LNCaP clone FGC (cell line): ENCODE data around the gene SCAF4.

ENCODE experiments used
- DNase-seq: peaks from one replicate; pipeline ENCODE4 v3.0.0-alpha.2; 2011; ENCODE audit warnings: low read depth
- H3K4me3 ChIP-seq: 2 replicates; pipeline ENCODE4 v1.5.1; 2011; ENCODE audit warnings: mild to moderate bottlenecking, low read depth, low read length, control low read depth
- TF ChIP-seq, protein P1 (sequence below): IDR thresholded peaks from 2 replicates; pipeline ENCODE4 v1.5.1; 2012; ENCODE audit warnings: mild to moderate bottlenecking; ENCODE audit not compliant: control insufficient read depth, insufficient read depth; ENCODE audit errors: extremely low read depth

SCAF4 gene

DNA sequence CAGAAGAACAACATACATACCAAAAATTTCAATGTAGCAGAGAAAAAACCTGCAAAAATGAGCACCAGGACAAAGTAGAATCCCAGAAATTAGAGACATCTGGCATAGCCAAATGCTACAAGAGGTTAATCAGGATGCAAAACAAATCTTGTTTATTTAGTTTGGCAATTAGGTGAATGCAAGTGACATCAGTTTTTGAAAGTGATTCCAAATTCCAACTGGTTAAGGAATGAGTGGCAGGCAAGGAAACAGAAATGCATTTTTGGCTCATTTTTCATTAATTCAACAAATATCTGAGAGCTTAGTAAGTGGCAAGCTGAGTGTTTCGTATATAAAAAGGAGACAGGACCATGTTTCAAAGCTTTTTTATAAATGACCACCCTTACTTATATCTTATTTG lies 21.3 kb downstream of the SCAF4 start:
- TF ChIP-seq, protein P1, sequence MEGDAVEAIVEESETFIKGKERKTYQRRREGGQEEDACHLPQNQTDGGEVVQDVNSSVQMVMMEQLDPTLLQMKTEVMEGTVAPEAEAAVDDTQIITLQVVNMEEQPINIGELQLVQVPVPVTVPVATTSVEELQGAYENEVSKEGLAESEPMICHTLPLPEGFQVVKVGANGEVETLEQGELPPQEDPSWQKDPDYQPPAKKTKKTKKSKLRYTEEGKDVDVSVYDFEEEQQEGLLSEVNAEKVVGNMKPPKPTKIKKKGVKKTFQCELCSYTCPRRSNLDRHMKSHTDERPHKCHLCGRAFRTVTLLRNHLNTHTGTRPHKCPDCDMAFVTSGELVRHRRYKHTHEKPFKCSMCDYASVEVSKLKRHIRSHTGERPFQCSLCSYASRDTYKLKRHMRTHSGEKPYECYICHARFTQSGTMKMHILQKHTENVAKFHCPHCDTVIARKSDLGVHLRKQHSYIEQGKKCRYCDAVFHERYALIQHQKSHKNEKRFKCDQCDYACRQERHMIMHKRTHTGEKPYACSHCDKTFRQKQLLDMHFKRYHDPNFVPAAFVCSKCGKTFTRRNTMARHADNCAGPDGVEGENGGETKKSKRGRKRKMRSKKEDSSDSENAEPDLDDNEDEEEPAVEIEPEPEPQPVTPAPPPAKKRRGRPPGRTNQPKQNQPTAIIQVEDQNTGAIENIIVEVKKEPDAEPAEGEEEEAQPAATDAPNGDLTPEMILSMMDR: no peak
- DNase-seq: no peak
- H3K4me3 ChIP-seq: no peak overlapping the region

DNA sequence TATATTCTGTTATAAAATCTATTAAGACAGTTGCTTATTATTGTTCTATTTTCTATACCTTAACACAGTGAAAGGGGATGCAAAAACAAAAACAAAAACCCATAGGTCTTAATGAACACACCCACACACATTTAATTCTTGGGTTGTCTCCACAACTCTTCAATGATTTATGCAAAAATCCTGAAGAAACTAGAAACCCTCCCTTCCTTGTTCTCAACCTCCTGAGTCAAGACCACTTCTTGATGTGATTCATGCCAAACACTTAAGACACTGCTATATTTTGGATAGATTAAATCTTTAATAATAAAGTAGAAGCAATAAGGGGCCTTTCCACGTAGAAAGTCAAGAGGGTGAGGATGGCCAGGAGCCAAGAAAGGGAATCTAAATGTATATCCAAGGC lies 23.4 kb downstream of the SCAF4 start:
- no peak for DNase-seq
- TF ChIP-seq, protein P1: no peak
- no peak overlapping the region for H3K4me3 ChIP-seq

DNA sequence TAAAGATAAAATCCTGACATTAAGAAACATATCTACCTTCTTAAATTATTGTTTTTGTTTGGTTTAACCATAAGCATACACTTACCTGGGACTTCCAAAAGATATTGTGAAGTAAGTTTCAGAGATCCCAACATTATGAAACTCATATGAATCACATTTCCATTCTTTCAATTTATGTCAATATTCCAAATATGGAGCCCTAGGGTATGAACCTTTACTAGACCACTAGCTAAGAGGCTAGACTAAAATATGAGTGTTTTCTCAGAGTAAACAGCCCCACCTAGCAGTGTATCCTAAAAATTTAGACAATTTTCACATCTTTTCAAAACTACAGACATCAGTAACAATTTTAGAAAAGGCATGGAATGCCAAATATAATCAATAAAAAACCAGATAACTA lies 24.4 kb downstream of the SCAF4 start:
- DNase-seq: no peak
- H3K4me3 ChIP-seq: no peak overlapping the region
- TF ChIP-seq, protein P1: no peak

DNA sequence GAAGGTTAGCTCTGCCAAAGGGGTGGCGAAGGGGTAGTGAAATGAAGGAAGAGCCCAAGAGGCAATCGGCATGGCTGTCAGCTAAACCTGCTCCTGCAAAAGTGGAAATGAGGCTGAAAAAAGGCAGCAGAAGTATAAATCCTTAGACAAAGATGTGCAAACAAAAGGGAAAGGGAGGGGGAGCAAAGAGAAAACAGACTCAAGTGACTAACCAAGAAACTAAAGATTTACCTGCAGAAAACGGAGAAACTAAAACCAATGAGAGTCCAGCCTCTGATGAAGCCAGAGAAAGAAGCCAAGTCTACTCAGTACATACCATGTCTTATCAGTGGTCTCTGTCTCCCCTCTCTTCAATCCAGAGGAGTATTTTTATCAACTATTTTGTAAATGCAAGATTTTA lies 25.4 kb downstream of the SCAF4 start:
- H3K4me3 ChIP-seq: no peak overlapping the region

DNA sequence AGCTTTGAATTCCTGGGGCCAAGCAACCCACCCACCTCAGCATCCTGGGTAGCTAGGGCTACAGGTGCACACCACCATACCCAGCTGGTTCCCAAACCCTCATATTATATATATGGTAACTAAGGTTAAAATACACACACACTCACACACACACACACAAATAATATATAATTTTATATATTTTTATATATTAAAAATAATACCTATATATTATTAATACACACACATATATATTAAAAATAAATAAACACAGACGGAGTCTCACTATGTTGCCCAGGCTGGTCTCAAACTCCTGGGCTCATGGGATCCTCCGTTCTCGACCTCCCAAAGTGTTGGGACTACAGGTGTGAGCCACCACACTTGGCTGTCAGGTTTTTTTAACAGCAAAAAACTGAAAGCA lies 31.9 kb downstream of the SCAF4 start:
- TF ChIP-seq, protein P1: no peak
- no peak overlapping the region for H3K4me3 ChIP-seq
- DNase-seq: no peak

More for the DNA sequence above, 25.4 kb downstream of the SCAF4 start:
- no peak for DNase-seq
- TF ChIP-seq, protein P1: no peak

DNA sequence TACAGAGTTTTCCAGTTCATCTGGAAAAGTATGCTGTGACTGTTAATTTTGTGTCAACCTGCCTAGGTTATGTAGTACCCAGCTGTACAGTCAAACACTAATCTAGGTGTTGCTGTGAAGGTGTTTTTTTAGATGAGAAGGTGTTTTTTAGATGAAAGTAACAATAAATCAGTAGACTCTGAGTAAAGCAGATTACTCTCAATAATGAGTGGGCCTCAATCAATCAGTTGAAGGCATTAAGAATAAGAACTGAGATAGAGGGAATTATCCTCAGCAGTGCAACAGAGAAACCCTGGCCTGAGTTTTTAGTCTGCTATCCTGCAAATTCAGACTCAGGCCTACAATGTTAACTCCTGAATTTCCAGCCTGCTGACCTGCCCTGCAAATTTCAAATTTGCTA lies 33.5 kb downstream of the SCAF4 start:
- no peak for DNase-seq
- TF ChIP-seq, protein P1: no peak
- H3K4me3 ChIP-seq: no peak overlapping the region

DNA sequence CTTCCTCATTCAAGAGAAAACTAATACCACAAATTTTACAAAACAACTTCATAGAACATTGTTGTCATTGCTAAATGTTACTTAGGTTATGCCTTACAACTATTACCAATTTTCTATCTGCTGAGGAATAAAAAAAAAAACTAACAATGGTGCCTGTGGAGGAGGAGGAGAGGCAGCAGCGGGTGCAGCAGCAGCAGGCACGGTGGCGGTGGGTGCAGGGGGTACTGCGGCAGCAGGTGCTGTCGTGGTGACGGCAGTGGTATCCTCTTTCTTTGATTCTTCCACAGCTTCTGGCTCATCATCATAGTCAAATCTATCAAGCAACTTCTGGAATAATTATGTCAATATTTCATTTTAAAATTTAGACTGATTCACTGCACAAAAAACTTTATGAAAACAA lies 35.5 kb downstream of the SCAF4 start:
- DNase-seq: no peak
- TF ChIP-seq, protein P1: no peak
- no peak overlapping the region for H3K4me3 ChIP-seq
